ENCODE data around the gene CEP70. TPM values are rescaled to one million over a fixed set of nuclear protein-coding genes. Genes with fewer than 3 reads are reported as not detected.
A peak's percentile ranks its signal among the peaks of the same experiment; 100 is the strongest.
"Not testable (repeated sequence)": the region's sequence is repeated elsewhere in the genome, so short reads cannot be mapped to it uniquely, and the experiment has no call there.

The CEP70 gene
- total RNA-seq, 1 experiment from 2014 or later: 32.6 TPM

DNA sequence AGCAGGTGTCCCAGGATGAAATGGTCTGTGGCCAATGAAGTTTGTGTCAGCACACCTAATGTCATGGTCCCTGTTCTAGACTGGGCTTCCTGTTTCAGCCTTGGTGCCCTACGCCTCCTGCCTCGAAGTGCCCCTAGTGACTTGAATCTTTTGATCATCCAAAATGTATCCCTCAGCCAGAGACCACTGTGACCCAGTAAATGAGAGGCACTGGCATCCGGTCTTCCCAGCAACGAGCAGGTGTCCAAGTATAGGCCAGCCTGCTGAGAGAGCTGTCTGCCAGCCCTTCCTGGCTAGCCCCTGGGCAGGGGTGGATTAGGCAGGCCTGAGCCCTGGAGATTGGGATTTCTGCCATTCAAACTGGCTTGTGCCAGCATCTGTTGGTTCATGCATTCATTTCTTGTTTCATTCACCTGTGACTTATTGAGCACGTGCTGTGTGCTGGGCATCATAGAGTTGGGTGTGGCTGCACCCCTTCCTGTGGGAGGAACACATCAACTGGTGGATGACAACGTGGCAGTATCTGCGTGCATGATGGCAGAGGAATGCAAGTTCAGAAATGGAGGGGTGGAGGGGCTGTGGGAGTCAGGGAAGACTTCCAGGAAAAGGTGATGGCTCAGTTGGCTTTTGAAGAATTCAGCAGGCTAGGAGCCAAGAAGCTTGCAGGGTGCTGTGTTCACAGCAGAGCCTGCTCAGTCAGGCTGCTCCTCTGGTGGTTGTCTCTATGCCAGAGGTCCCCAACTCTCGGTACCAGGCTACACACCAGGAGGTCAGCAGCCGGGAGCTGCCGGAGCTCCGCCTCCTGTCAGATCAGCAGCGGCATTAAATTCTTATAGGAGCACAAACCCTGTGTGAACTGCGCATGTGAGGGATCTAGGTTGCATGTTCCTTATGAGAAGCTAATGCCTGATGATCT lies 138.0 kb downstream of the CEP70 start:
- no peak overlapping the region for H2BK120ac ChIP-seq (ENCODE audit: low read depth, low read length, poor library complexity, severe bottlenecking)
- Mint-ChIP-seq H3K9me3 (peaks cover 0 to 8% of the 10 kb centered on the region in 2 experiments; a peak in 1 of 5 replicates), H3K4me3 (no peak overlapping the region), H3K27me3 (ENCODE audit: low read depth) (no peaks in the 10 kb centered on the region), H3K36me3 (ENCODE audit: insufficient read depth in 1 of 3, low read depth in 3 of 3) (peaks cover 13 to 21% (median 18%) of the 10 kb centered on the region in 3 experiments; a peak in 5 of 7 replicates), H3K27ac (no peak overlapping the region; a peak in 1 of 7 replicates), H3K4me1 (peaks cover 16 to 18% of the 10 kb centered on the region in 2 experiments)
- no peak overlapping the region for H3K14ac ChIP-seq (ENCODE audit: insufficient read depth, low read length)
- no CpG with 5 or more reads among the region's 13 CpGs for WGBS (ENCODE audit: extremely low coverage, insufficient read length, low lambda C conversion rate)
- no peaks in the 10 kb centered on the region for H3K23me2 ChIP-seq (ENCODE audit: insufficient read length, low read depth, low read length, poor library complexity, severe bottlenecking)
- no peak overlapping the region for H3K23ac ChIP-seq (ENCODE audit: insufficient read length, low read depth, low read length)
- no peak overlapping the region for H2BK12ac ChIP-seq (ENCODE audit: insufficient read length, low read depth, low read length)
- H3K18ac ChIP-seq (ENCODE audit: insufficient read length, low read depth, low read length): no peak overlapping the region
- H3K79me1 ChIP-seq (ENCODE audit: insufficient read depth, low read depth, low read length, poor library complexity, severe bottlenecking): no peaks in the 10 kb centered on the region
- H2AK5ac ChIP-seq (ENCODE audit: insufficient read length, low read length): no peak overlapping the region
- no peak overlapping the region for H4K5ac ChIP-seq (ENCODE audit: insufficient read length, low read depth, low read length)
- no peak overlapping the region for H2BK5ac ChIP-seq (ENCODE audit: insufficient read length, low read length)
- DNase-seq: peak; percentile 20
- no peak overlapping the region for H3K4me2 ChIP-seq (ENCODE audit: insufficient read depth, insufficient read length, low read length)
- TF ChIP-seq, protein P1, sequence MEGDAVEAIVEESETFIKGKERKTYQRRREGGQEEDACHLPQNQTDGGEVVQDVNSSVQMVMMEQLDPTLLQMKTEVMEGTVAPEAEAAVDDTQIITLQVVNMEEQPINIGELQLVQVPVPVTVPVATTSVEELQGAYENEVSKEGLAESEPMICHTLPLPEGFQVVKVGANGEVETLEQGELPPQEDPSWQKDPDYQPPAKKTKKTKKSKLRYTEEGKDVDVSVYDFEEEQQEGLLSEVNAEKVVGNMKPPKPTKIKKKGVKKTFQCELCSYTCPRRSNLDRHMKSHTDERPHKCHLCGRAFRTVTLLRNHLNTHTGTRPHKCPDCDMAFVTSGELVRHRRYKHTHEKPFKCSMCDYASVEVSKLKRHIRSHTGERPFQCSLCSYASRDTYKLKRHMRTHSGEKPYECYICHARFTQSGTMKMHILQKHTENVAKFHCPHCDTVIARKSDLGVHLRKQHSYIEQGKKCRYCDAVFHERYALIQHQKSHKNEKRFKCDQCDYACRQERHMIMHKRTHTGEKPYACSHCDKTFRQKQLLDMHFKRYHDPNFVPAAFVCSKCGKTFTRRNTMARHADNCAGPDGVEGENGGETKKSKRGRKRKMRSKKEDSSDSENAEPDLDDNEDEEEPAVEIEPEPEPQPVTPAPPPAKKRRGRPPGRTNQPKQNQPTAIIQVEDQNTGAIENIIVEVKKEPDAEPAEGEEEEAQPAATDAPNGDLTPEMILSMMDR (conservative IDR thresholded peaks at IDR 0.05): no peak
- no peak overlapping the region for H3K4ac ChIP-seq (ENCODE audit: low read depth, low read length)
- H4K20me1 ChIP-seq (ENCODE audit: control insufficient read depth, insufficient read depth, insufficient read length): no peaks in the 10 kb centered on the region
- H4K91ac ChIP-seq (ENCODE audit: insufficient read length, low read depth, low read length): no peak overlapping the region
- H4K8ac ChIP-seq (replicated peaks; ENCODE audit: insufficient read length, low read depth, low read length): no peak overlapping the region
- H3K79me2 ChIP-seq (ENCODE audit: insufficient read depth, low read length): no peaks in the 10 kb centered on the region
- no peaks in the 10 kb centered on the region for H3K27me3 ChIP-seq (ENCODE audit: insufficient read depth, low read length)
- H3T11ph ChIP-seq (ENCODE audit: low read length): no peak overlapping the region
- no peak overlapping the region for H2BK15ac ChIP-seq (ENCODE audit: low read depth, low read length)
- no peak overlapping the region for H3K27ac ChIP-seq (ENCODE audit: insufficient read length, low read depth, low read length)
- H3K56ac ChIP-seq (ENCODE audit: insufficient read length, low read depth, low read length): no peak overlapping the region
- H2BK20ac ChIP-seq (ENCODE audit: low read depth, low read length, poor library complexity, severe bottlenecking): no peak overlapping the region
- no peaks in the 10 kb centered on the region for H3K4me1 ChIP-seq (ENCODE audit: insufficient read depth, low read length)
- H3K9ac ChIP-seq (ENCODE audit: extremely low read depth, insufficient read length, low read length): no peak overlapping the region
- H2AFZ ChIP-seq (ENCODE audit: low read length): no peak overlapping the region
- no peaks in the 10 kb centered on the region for H3K9me3 ChIP-seq (ENCODE audit: control insufficient read depth, low read depth, low read length)

DNA sequence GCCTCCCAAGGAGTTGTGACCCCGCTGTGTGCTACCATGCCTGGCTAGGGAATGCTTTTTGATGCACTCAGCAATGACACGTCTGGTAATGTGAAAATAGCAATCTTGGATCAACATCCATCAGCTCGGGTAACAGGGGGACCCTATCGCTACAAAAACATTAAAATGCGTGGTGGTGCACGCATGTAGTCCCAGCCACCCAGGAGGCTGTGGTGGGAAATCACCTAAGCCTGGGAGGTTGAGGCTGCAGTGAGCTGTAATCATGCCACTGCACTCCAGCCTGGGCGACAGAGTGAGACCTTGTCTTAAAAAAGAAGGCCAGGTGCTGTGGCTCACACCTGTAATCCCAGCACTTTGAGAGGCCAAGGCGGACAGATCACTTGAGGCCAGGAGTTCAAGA lies 140.1 kb downstream of the CEP70 start:
- H3K27me3 Mint-ChIP-seq (ENCODE audit: low read depth); H2AFZ ChIP-seq (ENCODE audit: low read length); DNase-seq; H3K79me1 ChIP-seq (ENCODE audit: insufficient read depth, low read depth, low read length, poor library complexity, severe bottlenecking); H3K23me2 ChIP-seq (ENCODE audit: insufficient read length, low read depth, low read length, poor library complexity, severe bottlenecking); H3K27ac ChIP-seq (ENCODE audit: insufficient read length, low read depth, low read length); H3K4me3 Mint-ChIP-seq; H3K4ac ChIP-seq (ENCODE audit: low read depth, low read length); H3K4me2 ChIP-seq (ENCODE audit: insufficient read depth, insufficient read length, low read length); H3K56ac ChIP-seq (ENCODE audit: insufficient read length, low read depth, low read length); H3K14ac ChIP-seq (ENCODE audit: insufficient read depth, low read length); H4K5ac ChIP-seq (ENCODE audit: insufficient read length, low read depth, low read length); H3K79me2 ChIP-seq (ENCODE audit: insufficient read depth, low read length); H2BK15ac ChIP-seq (ENCODE audit: low read depth, low read length); H4K8ac ChIP-seq (replicated peaks; ENCODE audit: insufficient read length, low read depth, low read length); H4K91ac ChIP-seq (ENCODE audit: insufficient read length, low read depth, low read length); H3K4me1 ChIP-seq (ENCODE audit: insufficient read depth, low read length); H2BK20ac ChIP-seq (ENCODE audit: low read depth, low read length, poor library complexity, severe bottlenecking); H3K9ac ChIP-seq (ENCODE audit: extremely low read depth, insufficient read length, low read length); H2BK5ac ChIP-seq (ENCODE audit: insufficient read length, low read length); H2BK12ac ChIP-seq (ENCODE audit: insufficient read length, low read depth, low read length); H2AK5ac ChIP-seq (ENCODE audit: insufficient read length, low read length); H3K9me3 Mint-ChIP-seq; H3K18ac ChIP-seq (ENCODE audit: insufficient read length, low read depth, low read length); H3K27me3 ChIP-seq (ENCODE audit: insufficient read depth, low read length); H4K20me1 ChIP-seq (ENCODE audit: control insufficient read depth, insufficient read depth, insufficient read length); H3K23ac ChIP-seq (ENCODE audit: insufficient read length, low read depth, low read length); H3T11ph ChIP-seq (ENCODE audit: low read length); H2BK120ac ChIP-seq (ENCODE audit: low read depth, low read length, poor library complexity, severe bottlenecking); H3K9me3 ChIP-seq (ENCODE audit: control insufficient read depth, low read depth, low read length): not testable (repeated sequence)
- Mint-ChIP-seq H3K4me1 (peaks cover 18 to 21% of the 10 kb centered on the region in 2 experiments), H3K27ac (0 out of 7 replicates have a peak overlapping the region, but pooled peaks of 1 of the 3 experiments have one; percentile 61), H3K36me3 (ENCODE audit: insufficient read depth in 1 of 3, low read depth in 3 of 3) (peaks cover 13 to 18% (median 17%) of the 10 kb centered on the region in 3 experiments; a peak in 5 of 7 replicates)
- WGBS (ENCODE audit: extremely low coverage, insufficient read length, low lambda C conversion rate): no CpG with 5 or more reads among the region's 8 CpGs

Data from H9 (cell line).